ENCODE results near the gene APBB1. TPM values are rescaled to one million over a fixed set of nuclear protein-coding genes. Genes with fewer than 3 reads are reported as not detected.
A peak's percentile ranks its signal among the peaks of the same experiment; 100 is the strongest.

The APBB1 gene
- total RNA-seq, 4 donors from 2014 or later, result 19.7 to 23.4 (median 20.2) TPM

- TF ChIP-seq POLR2A (IDR thresholded peaks at IDR 0.05), result no peak
- TF ChIP-seq CTCF (IDR thresholded peaks at IDR 0.05), result no peak
- no peak overlapping the region for H3K4me3 ChIP-seq (ENCODE audit: low read depth, poor library complexity, severe bottlenecking)
- WGBS, 2 donors, result 74 to 78% methylated on average over 3 of the region's 3 CpGs
- intact Hi-C loops (cut with DNase I; ENCODE audit: low total_unique reads), result no loop called here
- DNase-seq (ENCODE audit: low spot score in 2 of 2), result no peak
These were observed 4.0 kb downstream of the APBB1 start for GRCh38 chr11:6414874-6415328.

GRCh38 chr11:6413791-6414201 lies 5.1 kb downstream of the APBB1 start:
- WGBS, 2 donors, result 79 to 86% methylated on average over 12 of the region's 12 CpGs
- DNase-seq (ENCODE audit: low spot score in 2 of 2), result no peak
- intact Hi-C loops (cut with DNase I; ENCODE audit: low total_unique reads), result no loop called here

GRCh38 chr11:6411594-6412031 lies 7.3 kb downstream of the APBB1 start:
- intact Hi-C loops (cut with DNase I; ENCODE audit: low total_unique reads), result no loop called here
- H3K4me3 ChIP-seq (ENCODE audit: low read depth, poor library complexity, severe bottlenecking), result no peak overlapping the region
- WGBS, 2 donors, result 87 to 95% methylated on average over 10 of the region's 10 CpGs
- peak in 1 of 2 donors; percentile 73 for DNase-seq (ENCODE audit: low spot score in 2 of 2)
- TF ChIP-seq CTCF (IDR thresholded peaks at IDR 0.05) (no peak), POLR2A (IDR thresholded peaks at IDR 0.05) (no peak)

More at GRCh38 chr11:6413791-6414201, 5.1 kb downstream of the APBB1 start:
- TF ChIP-seq CTCF (IDR thresholded peaks at IDR 0.05), result no peak
- no peak for TF ChIP-seq POLR2A (IDR thresholded peaks at IDR 0.05)
- H3K4me3 ChIP-seq (ENCODE audit: low read depth, poor library complexity, severe bottlenecking), result no peak overlapping the region

- TF ChIP-seq POLR2A (IDR thresholded peaks at IDR 0.05) (no peak), CTCF (IDR thresholded peaks at IDR 0.05) (no peak)
- H3K4me3 ChIP-seq (ENCODE audit: low read depth, poor library complexity, severe bottlenecking), result no peak overlapping the region
- WGBS, 2 donors, result 94 to 95% methylated on average over 9 to 23 of the region's 23 CpGs
- peak in 1 of 2 donors; percentile 69 for DNase-seq (ENCODE audit: low spot score in 2 of 2)
- intact Hi-C loops (cut with DNase I; ENCODE audit: low total_unique reads), result no loop called here
These were observed 8.0 kb downstream of the APBB1 start for GRCh38 chr11:6410695-6411430.

GRCh38 chr11:6406370-6406769 lies 12.5 kb downstream of the APBB1 start:
- intact Hi-C loops (cut with DNase I; ENCODE audit: low total_unique reads), result no loop called here
- TF ChIP-seq CTCF (IDR thresholded peaks at IDR 0.05), result no peak
- no peak for TF ChIP-seq POLR2A (IDR thresholded peaks at IDR 0.05)
- 38 to 45% methylated on average over 2 of the region's 2 CpGs for WGBS, 2 donors
- no peak overlapping the region for H3K4me3 ChIP-seq (ENCODE audit: low read depth, poor library complexity, severe bottlenecking)
- no peak for DNase-seq (ENCODE audit: low spot score in 2 of 2)

Measured in lower leg skin (tissue), 4 donors.